Measurements from ENCODE around the gene YIPF2. TPM values are rescaled to one million over a fixed set of nuclear protein-coding genes. Genes with fewer than 3 reads are reported as not detected.
A peak's percentile ranks its signal among the peaks of the same experiment; 100 is the strongest.
"Not testable (repeated sequence)": the region's sequence is repeated elsewhere in the genome, so short reads cannot be mapped to it uniquely, and the experiment has no call there.

Gene YIPF2
- total RNA-seq, 4 donors from 2014 or later = 17.8 to 30.8 (median 24.2) TPM

GRCh38 chr19:10945264-10945663, 16.8 kb upstream of the YIPF2 start:
- H3K27ac ChIP-seq = no peak overlapping the region
- H3K4me1 ChIP-seq = no peaks in the 10 kb centered on the region
- no peaks in the 10 kb centered on the region for H3K27me3 ChIP-seq
- ATAC-seq = no peak
- no peak overlapping the region for H3K4me3 ChIP-seq
- no peaks in the 10 kb centered on the region for H3K36me3 ChIP-seq
- no peak for DNase-seq
- in situ Hi-C loops (cut with MboI; ENCODE audit: low sequenced_read_pairs in 4 of 4) = loop anchor here in 1 of 4 donors (10.0 kb wide), 1 partner anchor 190 kb away; no protein-coding TSS in a partner anchor
- H3K9me3 ChIP-seq = no peaks in the 10 kb centered on the region
- intact Hi-C loops (cut with DNase I; ENCODE audit: low total_unique reads) = no loop called here
- no peak for TF ChIP-seq CTCF (IDR thresholded peaks at IDR 0.05 in 4 of 5, conservative IDR thresholded peaks at IDR 0.05 in 1 of 5)
- TF ChIP-seq POLR2A (IDR thresholded peaks at IDR 0.05) = no peak

- H3K36me3 ChIP-seq; H3K4me1 ChIP-seq; H3K27me3 ChIP-seq; H3K4me3 ChIP-seq; ATAC-seq; H3K27ac ChIP-seq; intact Hi-C loops (cut with DNase I; ENCODE audit: low total_unique reads); H3K9me3 ChIP-seq; DNase-seq: not testable (repeated sequence)
- in situ Hi-C loops (cut with MboI; ENCODE audit: low sequenced_read_pairs in 4 of 4) = loop anchor here in 1 of 4 donors (10.0 kb wide), 1 partner anchor 191 kb away; no protein-coding TSS in a partner anchor
These were observed 15.0 kb upstream of the YIPF2 start for GRCh38 chr19:10943412-10943811.

GRCh38 chr19:10941649-10942048, 13.2 kb upstream of the YIPF2 start:
- H3K4me3 ChIP-seq; ATAC-seq; H3K27me3 ChIP-seq; intact Hi-C loops (cut with DNase I; ENCODE audit: low total_unique reads); H3K4me1 ChIP-seq; H3K27ac ChIP-seq; H3K36me3 ChIP-seq; DNase-seq; H3K9me3 ChIP-seq: not testable (repeated sequence)
- in situ Hi-C loops (cut with MboI; ENCODE audit: low sequenced_read_pairs in 4 of 4) = loop anchor here in 1 of 4 donors (10.0 kb wide), 1 partner anchor 193 kb away; no protein-coding TSS in a partner anchor

GRCh38 chr19:10936661-10937084, 8.2 kb upstream of the YIPF2 start:
- ATAC-seq = peak; percentile 88 to 92
- Histone ChIP-seq H3K4me3 (no peak overlapping the region), H3K36me3 (peaks cover 0 to 10% of the 10 kb centered on the region in 2 donors), H3K27me3 (no peaks in the 10 kb centered on the region), H3K4me1 (peaks cover 0 to 6% of the 10 kb centered on the region in 2 donors), H3K27ac (no peak overlapping the region), H3K9me3 (no peaks in the 10 kb centered on the region)
- intact Hi-C loops (cut with DNase I; ENCODE audit: low total_unique reads) = loop anchor here (1.0 to 10.0 kb wide), 3 partner anchors 66 to 198 kb away; partner anchors contain the start of gene CARM1
- no peak for TF ChIP-seq POLR2A (IDR thresholded peaks at IDR 0.05)
- TF ChIP-seq CTCF (IDR thresholded peaks at IDR 0.05 in 4 of 5, conservative IDR thresholded peaks at IDR 0.05 in 1 of 5) = peak; percentile 42 to 65 (median 60)
- no peak for DNase-seq
- in situ Hi-C loops (cut with MboI; ENCODE audit: low sequenced_read_pairs in 4 of 4) = loop anchor here in 2 of 4 donors (10.0 kb wide), 2 partner anchors 62 to 188 kb away; partner anchors contain the start of gene CARM1 (in 1 of the 2)

- Histone ChIP-seq H3K36me3 (peaks cover 0 to 12% of the 10 kb centered on the region in 2 donors), H3K27me3 (no peaks in the 10 kb centered on the region), H3K4me1 (peaks cover under 1 to 6% of the 10 kb centered on the region in 2 donors), H3K9me3 (no peaks in the 10 kb centered on the region), H3K27ac (no peak overlapping the region), H3K4me3 (no peak overlapping the region)
- DNase-seq (no peak), ATAC-seq (no peak)
- in situ Hi-C loops (cut with MboI; ENCODE audit: low sequenced_read_pairs in 4 of 4) = loop anchor here in 2 of 4 donors (10.0 kb wide), 2 partner anchors 61 to 189 kb away; partner anchors contain the start of gene CARM1 (in 1 of the 2)
- TF ChIP-seq POLR2A (IDR thresholded peaks at IDR 0.05) = no peak
- no peak for TF ChIP-seq CTCF (IDR thresholded peaks at IDR 0.05 in 4 of 5, conservative IDR thresholded peaks at IDR 0.05 in 1 of 5)
- intact Hi-C loops (cut with DNase I; ENCODE audit: low total_unique reads) = loop anchor here (1.0 to 10.0 kb wide), 3 partner anchors 65 to 199 kb away; partner anchors contain the start of gene CARM1
These were observed 7.1 kb upstream of the YIPF2 start for GRCh38 chr19:10935371-10936059.
